Fibroblast of lung (primary cell): ENCODE data around the gene NPS.

Experiments
- CTCF ChIP-seq, 2 donors: IDR thresholded peaks in 1 of 2; conservative IDR thresholded peaks in 1 of 2; 1 replicate in 1 of 2; 2 replicates in 1 of 2; pipeline ENCODE4 v1.5.1; 2011 to 2012; ENCODE audit warnings: low read length in 2 of 2, control low read depth in 1 of 2, inconsistent platforms in 1 of 2, low read depth in 1 of 2, mild to moderate bottlenecking in 1 of 2
- EZH2 ChIP-seq: IDR thresholded peaks from 2 replicates; pipeline ENCODE4 v1.5.1; 2012; ENCODE audit warnings: low read length, control low read depth, mild to moderate bottlenecking; ENCODE audit errors: missing control alignments

GRCh38 chr10:127549009-127549408 is at the start of gene NPS:
- TF ChIP-seq CTCF (conservative IDR thresholded peaks at IDR 0.05 in 1 of 2, IDR thresholded peaks at IDR 0.05 in 1 of 2; ENCODE audit: low read depth in 1 of 2, low read length in 2 of 2) = no peak
- no peak for TF ChIP-seq EZH2
